WERI-Rb-1 (cell line): ENCODE results near the gene CTDSPL2.
"Not testable (repeated sequence)": the region's sequence is repeated elsewhere in the genome, so short reads cannot be mapped to it uniquely, and the experiment has no call there.

Experiments used
- DNase-seq: peaks from one replicate; pipeline ENCODE4 v3.0.0-alpha.2; 2020
- H3K27ac ChIP-seq: fragments of 250-450 bp; sonication (Bioruptor Pico); 2 replicates; pipeline ENCODE4 v1.5.1; 2020; ENCODE audit warnings: mild to moderate bottlenecking, moderate library complexity
- H3K27me3 ChIP-seq: fragments of 250-450 bp; sonication (Bioruptor Pico); 2 replicates; pipeline ENCODE4 v1.5.1; 2021; ENCODE audit warnings: mild to moderate bottlenecking, low read depth, moderate library complexity; ENCODE audit not compliant: insufficient read depth, severe bottlenecking
- H3K36me3 ChIP-seq: fragments of 250-450 bp; sonication (Bioruptor Pico); 2 replicates; pipeline ENCODE4 v1.5.1; 2020; ENCODE audit warnings: mild to moderate bottlenecking, moderate library complexity
- H3K4me3 ChIP-seq: 2 replicates; pipeline ENCODE4 v1.5.1; 2011; ENCODE audit warnings: low read depth, mild to moderate bottlenecking, control low read depth, low read length
- H3K9me3 ChIP-seq: fragments of 250-450 bp; sonication (Bioruptor Pico); 2 replicates; pipeline ENCODE4 v1.5.1; 2021; ENCODE audit warnings: mild to moderate bottlenecking, moderate library complexity; ENCODE audit not compliant: severe bottlenecking
- CTCF ChIP-seq: IDR thresholded peaks from 2 replicates; pipeline ENCODE4 v1.5.1; 2011; ENCODE audit warnings: low read depth, mild to moderate bottlenecking, control low read depth, inconsistent platforms, low read length

The CTDSPL2 gene

GRCh38 chr15:44550256-44550655, 122.8 kb downstream of the CTDSPL2 start:
- no peak overlapping the region for H3K4me3 ChIP-seq
- no peaks in the 10 kb centered on the region for H3K27me3 ChIP-seq
- H3K36me3 ChIP-seq = peaks cover 36% of the 10 kb centered on the region
- no peak overlapping the region for H3K27ac ChIP-seq
- no peak for DNase-seq
- no peak for TF ChIP-seq CTCF
- no peaks in the 10 kb centered on the region for H3K9me3 ChIP-seq

GRCh38 chr15:44550734-44551133, 123.3 kb downstream of the CTDSPL2 start:
- Histone ChIP-seq H3K4me3 (no peak overlapping the region), H3K27me3 (no peaks in the 10 kb centered on the region), H3K9me3 (no peaks in the 10 kb centered on the region), H3K36me3 (peaks cover 37% of the 10 kb centered on the region), H3K27ac (no peak overlapping the region)
- no peak for DNase-seq
- TF ChIP-seq CTCF = no peak

GRCh38 chr15:44554934-44555723, 127.7 kb downstream of the CTDSPL2 start:
- Histone ChIP-seq H3K27me3 (no peaks in the 10 kb centered on the region), H3K36me3 (peaks cover 64% of the 10 kb centered on the region), H3K4me3 (no peak overlapping the region), H3K27ac (no peak overlapping the region), H3K9me3 (no peaks in the 10 kb centered on the region)
- DNase-seq = no peak
- no peak for TF ChIP-seq CTCF

- H3K27ac ChIP-seq, DNase-seq, H3K27me3 ChIP-seq, H3K4me3 ChIP-seq, H3K9me3 ChIP-seq: not testable (repeated sequence)
- H3K36me3 ChIP-seq = peaks cover 80% of the 10 kb centered on the region
Measured at GRCh38 chr15:44560926-44561325, 133.5 kb downstream of the CTDSPL2 start.

GRCh38 chr15:44565387-44566154, 138.1 kb downstream of the CTDSPL2 start:
- no peak for TF ChIP-seq CTCF
- H3K9me3 ChIP-seq = peaks cover 5% of the 10 kb centered on the region
- H3K27me3 ChIP-seq = no peaks in the 10 kb centered on the region
- DNase-seq = no peak
- H3K27ac ChIP-seq = no peak overlapping the region
- peaks cover 47% of the 10 kb centered on the region for H3K36me3 ChIP-seq
- no peak overlapping the region for H3K4me3 ChIP-seq

- H3K27me3 ChIP-seq = no peaks in the 10 kb centered on the region
- no peak overlapping the region for H3K4me3 ChIP-seq
- H3K27ac ChIP-seq = no peak overlapping the region
- TF ChIP-seq CTCF = no peak
- peaks cover 42% of the 10 kb centered on the region for H3K36me3 ChIP-seq
- no peak for DNase-seq
- H3K9me3 ChIP-seq = peaks cover 5% of the 10 kb centered on the region
Measured at GRCh38 chr15:44566155-44566540, 138.7 kb downstream of the CTDSPL2 start.
